ENCODE measurements around the gene GPR161. TPM values are rescaled to one million over a fixed set of nuclear protein-coding genes. Genes with fewer than 3 reads are reported as not detected.
A peak's percentile ranks its signal among the peaks of the same experiment; 100 is the strongest.

Gene GPR161
- total RNA-seq, 1 donor from 2014 or later, result 21.9 TPM

DNA sequence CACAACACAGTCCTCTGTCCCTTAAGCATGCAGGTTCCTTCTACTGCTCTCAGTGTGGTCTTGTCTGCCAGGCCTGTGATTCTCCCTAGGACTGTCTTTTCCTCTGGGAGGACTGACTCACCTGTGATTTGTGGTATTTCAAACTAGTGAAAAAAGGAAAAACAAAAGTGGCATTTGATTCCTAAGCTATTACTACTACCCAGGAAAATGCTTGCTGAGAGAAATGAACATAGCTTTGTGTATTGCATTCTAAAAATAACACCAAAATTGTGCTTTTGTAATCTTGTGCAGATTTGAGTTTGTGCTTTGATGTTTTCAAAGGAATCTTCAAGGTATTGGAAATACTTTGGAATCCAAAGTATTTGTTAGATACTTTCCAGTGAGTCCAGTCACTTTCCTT, 57.0 kb downstream of the GPR161 start:
- peak; percentile 67 for DNase-seq (ENCODE audit: low read depth)
- H3K4me2 ChIP-seq (ENCODE audit: low read length), result peak overlapping the region; percentile 62
- H3K9me3 ChIP-seq (ENCODE audit: insufficient read depth, low read depth, low read length), result no peaks in the 10 kb centered on the region
- no peaks in the 10 kb centered on the region for H3K79me2 ChIP-seq (ENCODE audit: insufficient read depth, low read length)
- no peak overlapping the region for H3K4me3 ChIP-seq (ENCODE audit: insufficient read depth, low read depth, low read length)
- H3K27me3 ChIP-seq (ENCODE audit: insufficient read depth, low read length), result no peaks in the 10 kb centered on the region
- H4K20me1 ChIP-seq (ENCODE audit: insufficient read depth, low read length), result peaks cover 15% of the 10 kb centered on the region
- peak overlapping the region; percentile 75 for H3K27ac ChIP-seq (ENCODE audit: low read depth, low read length)
- TF ChIP-seq EZH2 (IDR thresholded peaks at IDR 0.05; ENCODE audit: insufficient read depth, low read length) (no peak), CTCF (IDR thresholded peaks at IDR 0.05; ENCODE audit: insufficient read depth, low read depth, low read length) (no peak)
- peaks cover 26% of the 10 kb centered on the region for H3K4me1 ChIP-seq (ENCODE audit: insufficient read depth, low read length)
- H3K9me3 Mint-ChIP-seq (ENCODE audit: unreplicated experiment), result no peaks in the 10 kb centered on the region
- H3K4me3 Mint-ChIP-seq (ENCODE audit: unreplicated experiment), result no peak overlapping the region
- H3K36me3 Mint-ChIP-seq (ENCODE audit: low read depth, unreplicated experiment), result peaks cover 35% of the 10 kb centered on the region
- peaks cover 5% of the 10 kb centered on the region for H3K36me3 ChIP-seq (ENCODE audit: insufficient read depth, low read length)
- H3K4me1 Mint-ChIP-seq (ENCODE audit: low read depth, unreplicated experiment), result peaks cover 37% of the 10 kb centered on the region
- H3K27ac Mint-ChIP-seq (ENCODE audit: unreplicated experiment), result peak overlapping the region; percentile 77
- no peak overlapping the region for H2AFZ ChIP-seq (ENCODE audit: low read depth, low read length)
- H3K27me3 Mint-ChIP-seq (ENCODE audit: low read depth, unreplicated experiment), result no peaks in the 10 kb centered on the region
- H3K9ac ChIP-seq (ENCODE audit: low read length), result peak overlapping the region; percentile 48
- FAIRE-seq, result peak; percentile 50

- no peak overlapping the region for H3K4me2 ChIP-seq (ENCODE audit: low read length)
- H4K20me1 ChIP-seq (ENCODE audit: insufficient read depth, low read length), result no peaks in the 10 kb centered on the region
- Mint-ChIP-seq H3K4me3 (ENCODE audit: unreplicated experiment) (no peak overlapping the region), H3K9me3 (ENCODE audit: unreplicated experiment) (no peaks in the 10 kb centered on the region), H3K27me3 (ENCODE audit: low read depth, unreplicated experiment) (no peaks in the 10 kb centered on the region), H3K4me1 (ENCODE audit: low read depth, unreplicated experiment) (no peaks in the 10 kb centered on the region), H3K36me3 (ENCODE audit: low read depth, unreplicated experiment) (peaks cover 12% of the 10 kb centered on the region), H3K27ac (ENCODE audit: unreplicated experiment) (no peak overlapping the region)
- no peaks in the 10 kb centered on the region for H3K27me3 ChIP-seq (ENCODE audit: insufficient read depth, low read length)
- FAIRE-seq (no peak), DNase-seq (ENCODE audit: low read depth) (no peak)
- TF ChIP-seq CTCF (IDR thresholded peaks at IDR 0.05; ENCODE audit: insufficient read depth, low read depth, low read length), result no peak
- TF ChIP-seq EZH2 (IDR thresholded peaks at IDR 0.05; ENCODE audit: insufficient read depth, low read length), result no peak
- H2AFZ ChIP-seq (ENCODE audit: low read depth, low read length), result no peak overlapping the region
- no peaks in the 10 kb centered on the region for H3K9me3 ChIP-seq (ENCODE audit: insufficient read depth, low read depth, low read length)
- H3K4me1 ChIP-seq (ENCODE audit: insufficient read depth, low read length), result no peaks in the 10 kb centered on the region
- no peak overlapping the region for H3K9ac ChIP-seq (ENCODE audit: low read length)
- H3K36me3 ChIP-seq (ENCODE audit: insufficient read depth, low read length), result peaks cover 27% of the 10 kb centered on the region
- no peaks in the 10 kb centered on the region for H3K79me2 ChIP-seq (ENCODE audit: insufficient read depth, low read length)
- no peak overlapping the region for H3K27ac ChIP-seq (ENCODE audit: low read depth, low read length)
- no peak overlapping the region for H3K4me3 ChIP-seq (ENCODE audit: insufficient read depth, low read depth, low read length)
These were observed 67.3 kb downstream of the GPR161 start for GRCh38 chr1:168069384-168069783.

GRCh38 chr1:168065506-168065905, 71.2 kb downstream of the GPR161 start:
- H3K9ac ChIP-seq (ENCODE audit: low read length), result no peak overlapping the region
- Mint-ChIP-seq H3K4me1 (ENCODE audit: low read depth, unreplicated experiment) (no peaks in the 10 kb centered on the region), H3K9me3 (ENCODE audit: unreplicated experiment) (no peaks in the 10 kb centered on the region), H3K4me3 (ENCODE audit: unreplicated experiment) (no peak overlapping the region), H3K27me3 (ENCODE audit: low read depth, unreplicated experiment) (no peaks in the 10 kb centered on the region), H3K27ac (ENCODE audit: unreplicated experiment) (no peak overlapping the region), H3K36me3 (ENCODE audit: low read depth, unreplicated experiment) (peaks cover 5% of the 10 kb centered on the region)
- H2AFZ ChIP-seq (ENCODE audit: low read depth, low read length), result no peak overlapping the region
- H3K79me2 ChIP-seq (ENCODE audit: insufficient read depth, low read length), result no peaks in the 10 kb centered on the region
- no peak overlapping the region for H3K4me3 ChIP-seq (ENCODE audit: insufficient read depth, low read depth, low read length)
- no peak overlapping the region for H3K4me2 ChIP-seq (ENCODE audit: low read length)
- DNase-seq (ENCODE audit: low read depth) (no peak), FAIRE-seq (no peak)
- H4K20me1 ChIP-seq (ENCODE audit: insufficient read depth, low read length), result no peaks in the 10 kb centered on the region
- TF ChIP-seq EZH2 (IDR thresholded peaks at IDR 0.05; ENCODE audit: insufficient read depth, low read length) (no peak), CTCF (IDR thresholded peaks at IDR 0.05; ENCODE audit: insufficient read depth, low read depth, low read length) (no peak)
- peaks cover 24% of the 10 kb centered on the region for H3K36me3 ChIP-seq (ENCODE audit: insufficient read depth, low read length)
- no peaks in the 10 kb centered on the region for H3K4me1 ChIP-seq (ENCODE audit: insufficient read depth, low read length)
- H3K9me3 ChIP-seq (ENCODE audit: insufficient read depth, low read depth, low read length), result no peaks in the 10 kb centered on the region
- H3K27ac ChIP-seq (ENCODE audit: low read depth, low read length), result no peak overlapping the region
- no peaks in the 10 kb centered on the region for H3K27me3 ChIP-seq (ENCODE audit: insufficient read depth, low read length)

Measured in astrocyte (in vitro differentiated cells and primary cell).